NCI-H510A treated with DMSO at 0.1 percent for 48 hours (cell line): Measurements from ENCODE around the gene TMEM120B.
A peak's percentile ranks its signal among the peaks of the same experiment; 100 is the strongest.
"Not testable (repeated sequence)": the region's sequence is repeated elsewhere in the genome, so short reads cannot be mapped to it uniquely, and the experiment has no call there.

Experiments used
- DNase-seq: peaks from one replicate; lab custom pipeline; 2025; lab: John Stamatoyannopoulos, UW

TMEM120B gene

DNA sequence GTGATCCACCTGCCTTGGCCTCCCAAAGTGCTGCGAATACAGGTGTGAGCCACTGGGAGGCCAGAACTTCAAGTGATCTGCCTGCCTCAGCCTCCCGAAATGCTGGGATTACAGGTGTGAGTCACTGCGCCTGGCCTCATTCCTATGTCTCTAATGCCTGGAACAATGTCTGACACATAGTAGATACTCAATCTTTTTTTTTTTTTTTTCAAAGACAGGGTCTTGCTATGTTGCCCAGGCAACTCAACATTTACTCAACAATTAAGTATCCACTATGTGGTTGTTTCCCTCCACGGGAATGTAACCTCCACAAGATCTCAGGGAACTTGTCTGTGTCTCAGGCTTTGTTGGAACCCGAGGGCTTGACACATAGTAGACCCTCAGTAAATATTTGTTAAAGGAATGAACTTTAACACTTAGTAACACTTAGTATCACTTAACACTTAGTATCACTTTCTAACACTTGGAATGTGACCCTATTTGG, 3.0 kb upstream of the TMEM120B start:
- no peak for DNase-seq

DNA sequence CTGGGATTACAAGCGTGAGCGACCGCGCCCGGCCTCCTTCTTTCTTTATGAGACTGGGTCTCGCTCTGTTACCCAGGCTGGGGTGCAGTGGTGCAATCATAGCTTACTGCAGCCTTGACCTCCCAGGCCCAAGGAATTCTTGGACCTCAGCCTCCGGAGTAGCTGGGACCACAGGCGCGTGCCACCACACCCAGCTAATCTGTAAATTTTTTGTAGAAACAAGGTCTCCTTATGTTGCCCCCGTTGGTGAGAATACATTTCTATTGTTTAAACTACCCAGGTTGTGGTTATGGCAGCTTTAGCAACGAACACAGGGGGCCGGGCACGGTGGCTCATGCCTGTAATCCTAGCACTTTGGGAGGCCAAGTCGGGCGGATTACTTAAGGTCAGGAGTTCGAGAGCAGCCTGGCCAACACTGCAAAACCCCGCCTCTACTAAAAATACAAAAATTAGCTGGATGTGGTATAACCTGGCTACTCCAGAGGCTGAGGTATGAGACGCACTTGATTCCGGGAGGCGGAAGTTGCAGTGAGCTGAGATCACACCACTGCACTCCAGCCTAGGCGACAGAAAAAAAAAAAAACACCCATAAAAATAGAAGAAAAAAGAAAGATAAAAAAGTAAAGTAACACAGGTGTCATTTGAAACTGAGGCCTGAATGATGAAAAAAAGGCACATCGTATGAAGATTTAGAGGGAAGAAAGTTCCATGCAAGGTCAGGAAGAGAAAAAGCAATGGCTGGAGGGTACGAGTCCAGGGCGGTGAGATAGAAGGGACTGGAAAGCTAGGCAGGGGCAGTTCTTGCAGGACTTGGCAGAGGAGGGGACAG, 977 bp upstream of the TMEM120B start:
- DNase-seq: no peak

DNA sequence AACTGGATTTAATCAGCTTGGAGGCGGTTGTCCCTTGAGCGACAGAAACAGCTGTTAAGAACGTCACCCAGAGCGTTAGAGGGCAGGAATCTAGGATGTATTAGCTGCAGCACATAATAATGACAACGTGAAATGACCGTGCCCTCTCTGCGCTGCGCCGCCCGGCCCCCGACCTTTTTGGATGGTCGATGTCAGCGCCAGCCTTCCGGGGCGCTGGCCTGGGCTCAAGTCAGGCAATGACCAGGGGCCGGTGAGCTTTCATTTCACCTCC, 427 bp upstream of the TMEM120B start:
- peak; percentile 36 for DNase-seq

DNA sequence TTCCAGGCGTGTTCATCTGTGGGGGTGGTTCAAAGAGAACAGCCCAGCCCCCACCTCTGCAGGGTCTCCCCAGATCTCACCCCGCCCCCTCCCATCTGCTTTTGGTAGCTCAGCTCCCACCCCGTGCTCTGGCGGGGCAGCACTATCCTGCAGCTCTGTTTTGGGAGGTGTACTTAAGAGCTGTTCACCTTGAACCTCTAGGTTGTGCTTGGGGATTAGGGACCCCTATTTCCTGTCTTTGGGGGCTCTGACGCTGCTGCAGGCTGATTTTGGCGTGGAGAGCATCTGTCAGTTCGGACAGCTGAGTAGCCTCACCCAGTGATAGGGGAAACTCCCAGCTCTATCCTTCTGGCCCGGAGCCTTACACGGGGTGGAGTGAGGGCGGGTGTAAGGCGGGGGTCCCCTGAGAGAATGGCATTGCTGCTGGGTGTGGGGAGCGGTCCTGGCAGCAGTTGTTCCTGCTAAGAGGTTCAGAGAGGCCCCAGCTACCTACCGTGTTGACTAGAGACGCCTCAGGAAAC, 765 bp downstream of the TMEM120B start:
- no peak for DNase-seq

DNA sequence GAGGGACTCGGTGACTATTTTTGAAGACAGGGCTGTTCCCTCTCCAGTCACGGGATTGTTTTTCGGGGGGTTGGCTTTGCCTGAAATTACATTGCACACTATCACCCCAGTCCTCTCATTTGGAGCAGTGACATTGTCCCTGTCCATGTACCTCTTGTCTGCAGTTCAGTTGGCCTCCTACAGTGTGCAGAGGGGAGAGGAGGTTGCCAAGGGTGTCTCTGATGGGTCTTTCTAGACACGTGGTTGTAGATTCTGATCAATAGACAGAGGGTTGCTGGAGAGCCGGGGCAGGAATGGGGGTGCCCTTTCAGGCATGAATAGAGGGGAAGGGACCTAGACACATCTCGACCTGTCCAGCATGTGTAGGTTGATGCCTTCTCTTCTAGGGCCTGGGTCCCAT, 1.2 kb downstream of the TMEM120B start:
- no peak for DNase-seq

DNA sequence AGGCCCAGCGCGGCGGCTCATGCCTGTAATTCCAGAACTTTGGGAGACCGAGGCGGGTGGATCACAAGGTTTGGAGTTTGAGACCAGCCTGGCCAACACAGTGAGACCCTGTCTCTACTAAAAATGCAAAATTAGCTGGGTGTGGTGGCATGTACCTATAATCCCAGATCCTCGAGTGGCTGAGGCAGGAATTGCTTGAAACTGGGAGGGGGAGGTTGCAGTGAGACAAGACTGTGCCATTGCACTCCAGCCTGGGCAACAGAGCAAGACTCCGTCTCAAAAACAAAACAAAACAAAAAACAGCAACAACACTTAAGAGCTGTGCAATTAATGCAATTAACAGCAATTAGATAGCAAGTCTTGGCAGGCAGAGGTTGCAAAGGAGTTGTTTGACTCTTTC, 2.5 kb downstream of the TMEM120B start:
- not testable (repeated sequence) for DNase-seq

DNA sequence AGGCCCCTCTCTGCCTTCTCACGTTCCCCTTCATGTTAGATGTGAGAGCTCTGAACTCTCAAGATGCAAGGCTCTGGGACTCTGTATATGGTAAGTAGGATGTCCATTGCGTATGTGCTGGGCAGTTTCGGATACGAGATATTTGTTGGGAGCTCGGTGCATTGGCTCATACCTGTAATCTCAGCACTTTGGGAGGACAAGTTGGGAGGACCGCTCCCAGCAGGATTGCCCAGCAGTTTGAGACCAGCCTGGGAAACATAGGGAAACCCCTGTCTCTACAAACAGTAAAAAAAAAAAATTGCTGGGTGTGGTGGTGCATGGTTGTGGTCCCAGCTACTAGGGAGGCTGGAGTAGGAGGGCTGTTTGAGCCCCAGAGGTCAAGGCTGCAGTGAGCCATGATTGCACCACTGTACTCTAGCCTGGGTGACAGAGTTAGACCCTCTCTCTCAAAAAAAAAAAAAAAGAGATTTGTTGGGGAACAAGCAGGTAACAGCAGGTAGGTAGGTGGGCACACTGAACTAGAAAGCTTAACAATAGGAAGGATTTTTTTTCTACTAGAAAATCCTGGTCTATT, 3.4 kb downstream of the TMEM120B start:
- no peak for DNase-seq

DNA sequence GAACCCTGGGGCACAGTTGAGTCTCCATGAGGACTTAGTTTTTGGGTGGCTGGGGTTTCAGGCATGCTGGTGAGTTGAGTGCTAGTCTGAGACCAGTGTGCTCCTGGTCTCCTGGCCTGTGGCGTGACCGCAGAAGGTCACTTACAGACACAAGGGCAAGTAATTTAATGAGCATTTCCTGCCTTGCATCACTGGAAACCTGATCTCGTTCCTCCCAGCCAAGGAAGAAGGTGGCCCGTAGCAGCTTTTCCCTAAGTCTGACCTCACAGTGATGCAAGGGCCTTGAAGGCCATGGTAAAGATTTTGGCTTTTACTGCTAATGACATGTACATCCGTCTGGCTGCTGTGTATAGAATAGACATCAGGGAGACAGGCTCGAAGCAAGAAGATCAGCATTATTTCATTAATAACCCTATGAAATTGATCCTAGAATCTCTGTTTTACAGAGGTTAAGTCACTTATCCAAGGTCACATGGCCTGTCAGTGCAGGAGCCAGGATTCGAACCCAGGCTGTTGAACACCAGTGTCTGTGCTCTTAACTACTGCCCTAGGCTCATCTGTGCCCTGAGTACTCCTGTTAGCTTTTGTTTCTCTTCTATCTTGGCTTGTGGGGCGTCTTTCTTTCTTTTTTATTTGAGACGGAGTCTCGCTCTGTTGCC, 4.6 kb downstream of the TMEM120B start:
- peak; percentile 35 for DNase-seq

DNA sequence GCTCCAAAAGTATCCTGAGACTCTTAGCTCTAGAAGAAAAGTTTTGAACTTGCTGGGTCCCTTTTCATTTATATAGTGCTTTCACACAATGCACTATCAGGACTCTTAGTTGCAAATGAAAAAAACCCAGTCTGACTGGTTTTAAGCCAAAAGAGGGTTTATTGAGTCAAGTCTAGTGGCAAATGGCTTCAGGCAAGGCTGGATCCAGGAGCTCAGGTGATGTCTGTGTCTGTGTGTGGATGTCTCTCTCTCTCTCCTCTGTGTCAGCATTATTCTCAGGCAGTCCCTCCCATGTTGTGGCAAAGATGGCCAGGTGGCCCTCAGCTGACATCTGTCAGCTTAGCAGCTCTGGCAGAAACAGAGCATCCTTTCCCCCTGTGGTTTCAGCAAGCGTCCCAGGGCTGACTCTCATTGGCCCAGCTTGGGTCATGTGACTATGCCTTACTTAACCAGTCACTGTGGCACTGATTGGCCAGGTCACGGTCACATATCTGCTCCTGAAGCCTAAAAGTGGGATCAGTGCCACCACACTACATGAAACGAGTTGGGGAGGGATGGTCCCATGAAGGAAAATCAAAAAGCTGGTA, 6.2 kb downstream of the TMEM120B start:
- DNase-seq: no peak

DNA sequence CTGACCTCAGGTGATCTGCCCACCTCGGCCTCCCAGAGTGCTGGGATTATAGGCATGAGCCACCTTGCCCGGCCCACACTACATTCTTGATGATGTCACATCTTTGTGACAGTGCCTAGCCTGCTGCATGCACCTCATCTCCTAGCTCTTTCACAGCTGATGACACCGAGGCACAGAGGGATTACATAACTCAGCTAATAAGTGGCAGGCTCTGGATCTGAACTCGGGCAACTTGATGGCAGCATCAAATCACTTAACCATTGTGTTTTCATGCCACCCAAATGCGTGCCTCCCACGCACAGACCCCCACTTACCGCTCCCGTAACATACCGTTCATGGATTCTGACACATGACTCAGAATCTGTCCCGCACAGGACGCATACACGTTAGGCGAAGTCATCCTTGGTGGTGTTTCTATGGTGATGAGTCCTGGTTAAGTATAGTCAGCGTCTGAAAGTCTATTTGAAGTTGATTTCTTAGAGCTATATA, 7.4 kb downstream of the TMEM120B start:
- DNase-seq: no peak

DNA sequence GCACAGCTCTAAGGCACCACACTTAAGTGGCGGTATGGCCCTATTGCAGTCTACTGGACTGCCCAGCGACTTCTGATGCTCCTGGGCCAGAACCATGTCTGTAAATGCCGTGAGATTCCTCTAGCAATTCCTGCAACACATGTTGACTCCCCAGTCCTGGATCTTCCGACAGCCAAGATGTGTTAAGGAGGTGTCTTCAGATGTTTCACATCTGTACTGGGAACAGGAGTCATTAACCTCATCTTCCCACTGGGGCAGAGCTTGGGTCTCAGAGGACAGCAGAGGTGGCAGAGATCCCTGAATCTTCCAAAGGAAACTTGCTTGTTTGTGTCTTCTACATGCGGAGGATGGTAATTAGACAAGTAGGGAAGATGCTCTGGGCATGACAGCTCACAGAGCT, 8.2 kb downstream of the TMEM120B start:
- no peak for DNase-seq

DNA sequence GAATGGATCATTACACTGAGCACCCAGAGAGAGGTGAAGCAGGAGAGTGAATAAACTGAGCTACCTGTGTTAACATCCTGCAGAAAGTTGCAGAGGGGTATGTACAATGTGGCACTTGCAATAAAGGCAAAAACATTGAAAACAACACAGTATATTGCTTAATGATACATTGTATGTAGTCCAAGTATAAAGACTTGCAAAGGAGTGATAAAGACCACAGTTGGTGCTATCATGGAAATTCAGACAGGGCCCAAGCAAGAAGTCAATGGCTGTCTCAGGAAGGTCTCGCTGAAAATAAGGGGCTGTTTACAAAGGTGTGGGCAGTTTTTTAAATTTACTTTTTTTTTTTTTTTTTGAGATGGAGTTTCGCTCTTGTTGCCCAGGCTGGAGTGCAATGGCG, 10.0 kb downstream of the TMEM120B start:
- DNase-seq: no peak

DNA sequence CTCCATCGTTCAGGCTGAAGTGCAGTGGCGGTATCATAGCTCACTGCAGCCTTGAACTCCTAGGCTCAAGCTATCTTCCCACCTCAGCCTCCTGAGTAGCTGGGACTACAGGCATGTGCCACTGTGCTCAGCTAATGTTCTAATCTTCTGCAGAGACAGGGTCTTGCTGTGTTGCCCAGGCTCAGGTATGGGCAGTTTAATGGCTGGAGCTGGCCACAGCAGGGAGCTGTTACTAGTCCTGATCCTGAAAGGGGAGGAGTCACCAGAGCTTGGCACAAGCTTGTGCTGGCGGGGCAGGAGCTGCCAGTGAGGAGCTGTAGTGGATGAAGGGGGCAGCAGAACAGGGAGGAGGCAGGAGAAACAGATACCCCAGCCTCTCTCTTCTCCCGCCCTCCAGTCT, 10.6 kb downstream of the TMEM120B start:
- no peak for DNase-seq

DNA sequence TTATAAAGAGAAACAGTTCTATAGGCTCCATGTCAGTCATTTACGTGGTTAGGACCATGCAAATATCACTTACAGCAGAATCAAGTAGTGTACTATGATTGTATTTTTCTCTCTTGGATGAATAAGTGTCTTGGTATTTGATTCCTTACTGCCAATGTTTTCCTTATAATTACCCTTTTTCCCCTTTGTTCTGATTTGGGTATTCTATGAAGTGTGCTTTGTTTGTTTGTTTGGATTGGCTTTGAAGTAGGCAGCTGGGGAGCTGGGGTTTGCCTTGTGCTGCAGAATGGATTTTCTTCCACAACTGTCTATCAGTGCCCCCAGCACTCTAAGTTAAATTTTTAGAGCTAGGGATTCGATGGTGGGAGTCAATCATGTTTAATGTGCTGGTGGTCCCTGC, 12.4 kb downstream of the TMEM120B start:
- no peak for DNase-seq

DNA sequence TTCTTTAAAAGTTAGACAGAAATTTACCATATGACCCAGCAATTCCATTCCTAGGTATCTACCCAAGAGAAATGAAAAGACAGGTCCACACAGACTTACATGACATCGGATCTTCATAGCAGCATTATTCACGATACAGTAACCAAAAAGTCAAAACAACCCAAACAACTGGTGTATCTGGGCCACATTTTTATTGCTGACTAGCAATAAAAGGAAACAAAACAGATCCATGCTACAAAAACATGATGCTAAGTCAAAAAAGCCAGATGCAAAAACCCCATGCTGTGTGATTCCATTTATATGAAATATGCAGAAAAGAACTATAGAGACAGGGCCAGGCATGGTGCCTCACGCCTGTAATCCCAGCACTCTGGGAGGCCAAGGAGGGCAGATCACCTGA, 12.9 kb downstream of the TMEM120B start:
- DNase-seq: no peak

DNA sequence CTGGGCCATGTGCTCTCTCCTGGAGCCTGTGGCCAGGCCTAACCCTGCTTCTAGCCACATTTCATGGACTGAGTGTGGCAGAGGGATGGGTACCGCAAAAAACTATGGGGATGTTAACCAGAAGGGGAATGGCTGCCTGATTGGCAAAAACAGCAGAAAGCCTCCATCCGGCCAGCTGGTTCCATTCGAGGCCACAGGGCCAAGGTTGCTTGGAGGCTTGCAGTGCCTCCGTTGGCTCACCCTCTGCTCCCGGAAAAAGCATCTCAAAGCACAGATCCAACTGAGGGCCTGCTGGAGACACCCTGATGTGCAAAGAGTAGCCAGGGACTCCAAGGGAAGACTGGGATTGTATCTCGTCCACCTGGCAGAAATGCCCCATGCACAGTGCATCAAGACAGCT, 16.5 kb downstream of the TMEM120B start:
- DNase-seq: no peak

DNA sequence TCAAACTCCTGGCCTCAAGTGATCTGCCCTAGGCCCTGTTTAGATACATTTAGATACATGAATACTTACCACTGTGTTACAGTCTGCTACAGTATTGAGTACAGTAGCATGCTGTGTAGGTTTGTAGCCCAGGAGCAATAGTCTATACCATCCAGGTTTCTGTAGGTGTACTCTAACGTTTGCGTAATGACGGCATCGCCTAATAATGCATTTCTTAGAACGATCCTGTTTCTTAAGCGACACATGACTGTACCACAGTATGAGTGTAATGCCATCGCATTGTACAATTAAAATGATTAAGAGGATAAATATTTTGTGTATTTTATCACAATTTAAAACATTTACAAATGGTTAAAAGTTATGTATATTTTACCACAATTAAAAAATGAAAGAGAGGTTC, 18.9 kb downstream of the TMEM120B start:
- DNase-seq: no peak

DNA sequence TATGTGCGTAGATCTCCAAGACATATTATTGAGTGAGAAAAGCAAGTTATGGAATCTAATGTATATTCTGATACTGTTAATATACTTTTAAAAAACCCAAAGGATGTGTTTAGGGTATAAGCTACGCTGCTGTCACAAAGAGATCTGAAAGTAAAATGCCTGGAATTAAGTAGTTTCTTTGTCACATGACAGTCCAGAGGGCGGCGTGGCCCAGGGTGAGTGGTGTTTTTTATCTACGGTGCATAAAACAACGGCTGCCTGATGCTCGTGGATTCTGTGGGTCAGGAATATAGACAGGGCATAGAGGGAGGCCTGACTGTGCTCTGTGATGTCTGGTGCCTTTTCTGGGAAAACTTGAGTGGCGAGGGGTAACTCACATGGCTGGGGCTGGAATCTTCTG, 21.3 kb downstream of the TMEM120B start:
- no peak for DNase-seq

DNA sequence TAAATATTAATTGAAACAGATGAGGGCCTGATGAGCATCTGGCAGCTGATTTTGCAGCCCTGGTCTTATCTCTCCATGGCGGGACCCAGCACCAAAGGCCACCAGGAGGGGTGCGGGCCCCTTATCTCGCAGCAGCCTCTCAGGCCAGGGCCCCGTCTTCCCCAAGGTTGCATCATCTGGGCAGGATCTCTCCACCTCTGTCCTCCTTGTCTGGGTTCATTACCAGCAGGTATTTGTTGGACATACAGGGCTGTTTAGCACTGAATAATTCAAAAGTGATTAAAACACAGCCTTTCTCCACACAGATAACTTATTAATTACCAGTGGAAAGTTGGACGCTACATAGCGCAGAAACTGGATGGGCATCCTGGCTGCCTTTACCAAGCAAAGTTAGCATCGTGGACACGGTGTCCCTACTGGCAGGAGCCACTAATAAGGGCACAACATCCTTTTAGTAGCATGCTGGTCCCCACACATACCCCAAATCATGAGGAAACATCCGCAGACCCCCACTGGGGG, 25.8 kb downstream of the TMEM120B start:
- DNase-seq: no peak

DNA sequence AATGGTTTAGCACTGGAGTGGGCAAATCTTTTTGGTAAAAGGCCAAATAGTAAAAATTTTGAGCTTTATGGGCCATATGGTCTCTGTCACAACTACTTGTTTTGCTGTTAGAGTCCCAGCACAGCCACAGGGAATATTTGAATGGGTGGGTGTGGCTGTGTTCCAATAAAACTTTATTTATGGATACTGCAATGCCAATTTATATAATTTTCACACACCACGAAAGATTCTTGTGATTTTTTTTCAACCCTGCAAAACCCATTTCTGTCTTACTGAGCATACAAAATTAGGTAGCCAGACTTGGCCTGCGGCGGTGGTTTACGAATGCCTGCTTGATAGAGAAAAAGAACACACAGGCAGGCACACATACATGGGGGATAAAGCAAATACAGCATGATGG, 28.3 kb downstream of the TMEM120B start:
- DNase-seq: no peak

DNA sequence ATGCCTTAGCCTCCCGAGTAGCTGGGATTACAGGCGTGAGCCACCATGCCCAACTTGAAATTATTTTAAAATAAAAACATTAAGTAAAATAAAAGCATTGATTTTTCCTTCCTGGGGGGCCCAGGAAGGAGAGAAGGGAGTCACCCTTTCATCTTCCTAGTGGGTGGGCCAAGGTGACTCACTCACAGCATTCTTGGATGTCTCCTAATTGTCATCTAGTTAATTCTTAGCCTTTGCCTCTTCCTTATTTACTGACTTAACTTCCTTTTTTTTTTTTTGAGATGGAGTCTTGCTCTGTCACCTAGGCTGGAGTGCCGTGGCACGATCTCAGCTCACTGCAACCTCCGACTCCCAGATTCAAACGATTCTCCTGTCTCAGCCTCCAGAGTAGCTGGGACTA, 29.2 kb downstream of the TMEM120B start:
- no peak for DNase-seq

DNA sequence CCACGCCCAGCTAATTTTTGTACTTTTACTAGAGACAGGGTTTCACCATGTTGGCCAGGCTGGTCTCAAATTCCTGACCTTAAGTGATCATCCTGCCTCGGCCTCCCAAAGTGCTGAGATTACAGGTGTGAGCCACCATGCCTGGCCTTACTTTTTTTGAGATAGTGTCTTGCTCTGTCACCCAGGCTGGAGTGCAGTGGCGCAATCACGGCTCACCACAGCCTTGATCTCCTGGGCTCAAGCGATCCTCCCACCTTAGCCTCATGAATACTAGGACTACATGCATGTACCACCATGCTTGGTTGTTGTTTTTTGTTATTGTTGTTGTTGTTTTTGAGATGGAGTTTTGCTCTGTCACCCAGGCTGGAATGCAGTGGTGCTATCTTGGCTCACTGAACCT, 33.0 kb downstream of the TMEM120B start:
- not testable (repeated sequence) for DNase-seq

DNA sequence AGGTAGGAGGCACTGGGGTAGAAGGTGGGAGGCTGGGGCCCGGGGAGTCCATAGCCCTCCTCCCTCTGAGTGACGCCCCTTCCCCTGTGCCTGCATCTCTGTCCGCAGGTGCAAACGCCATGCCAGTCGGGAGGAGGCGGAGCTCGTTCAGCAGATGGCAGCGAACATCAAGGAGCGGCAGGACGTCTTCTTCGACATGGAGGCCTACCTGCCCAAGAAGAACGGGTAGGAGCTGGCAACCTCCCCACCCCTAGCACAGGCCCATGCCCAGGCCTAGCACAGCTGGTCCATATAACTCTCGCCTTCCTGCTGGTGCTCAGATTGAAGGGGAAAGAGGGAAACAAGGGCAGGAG, 35.6 kb downstream of the TMEM120B start:
- DNase-seq: peak; percentile 22
